ACC112 (cell line): ENCODE data around the gene ALPK1.

ENCODE experiments used
- H2AFZ ChIP-seq: fragments of 200-600 bp; sonication (generic); one replicate; pipeline ENCODE4 v1.6.0; 2017; ENCODE audit warnings: antibody characterized with exemption, low read length; ENCODE audit not compliant: unreplicated experiment
- H3K27ac ChIP-seq: fragments of 200-600 bp; sonication (generic); 2 replicates; pipeline ENCODE4 v1.5.1; 2014; ENCODE audit warnings: low read depth, mild to moderate bottlenecking, antibody characterized with exemption, low read length, moderate library complexity
- H3K27me3 ChIP-seq: fragments of 200-600 bp; sonication (generic); 2 replicates; pipeline ENCODE4 v1.6.1; 2014; ENCODE audit warnings: mild to moderate bottlenecking, antibody characterized with exemption, low read length, moderate library complexity, mixed read lengths; ENCODE audit not compliant: insufficient read depth
- H3K36me3 ChIP-seq: fragments of 200-600 bp; sonication (generic); 2 replicates; pipeline ENCODE4 v1.6.1; 2016; ENCODE audit warnings: mild to moderate bottlenecking, antibody characterized with exemption, low read length, moderate library complexity, mixed read lengths; ENCODE audit not compliant: insufficient read depth
- H3K4me1 ChIP-seq: fragments of 200-600 bp; sonication (generic); one replicate; pipeline ENCODE4 v1.6.1; 2016; ENCODE audit warnings: low read length, mixed read lengths; ENCODE audit not compliant: insufficient read depth, unreplicated experiment, control insufficient read depth
- H3K4me3 ChIP-seq: fragments of 200-600 bp; sonication (generic); 2 replicates; pipeline ENCODE4 v1.5.1; 2014; ENCODE audit warnings: mild to moderate bottlenecking, low read depth, low read length
- H3K79me2 ChIP-seq: fragments of 200-600 bp; sonication (generic); one replicate; pipeline ENCODE4 v1.6.0; 2016; ENCODE audit warnings: low read length; ENCODE audit not compliant: control insufficient read depth, unreplicated experiment, insufficient read depth

Gene ALPK1

GRCh38 chr4:112329672-112330375 lies 32.7 kb downstream of the ALPK1 start:
- no peaks in the 10 kb centered on the region for H3K36me3 ChIP-seq
- no peaks in the 10 kb centered on the region for H3K79me2 ChIP-seq
- no peak overlapping the region for H3K27ac ChIP-seq
- H3K4me1 ChIP-seq, result no peaks in the 10 kb centered on the region
- no peak overlapping the region for H3K4me3 ChIP-seq
- no peaks in the 10 kb centered on the region for H3K27me3 ChIP-seq
- H2AFZ ChIP-seq, result no peak overlapping the region

DNA sequence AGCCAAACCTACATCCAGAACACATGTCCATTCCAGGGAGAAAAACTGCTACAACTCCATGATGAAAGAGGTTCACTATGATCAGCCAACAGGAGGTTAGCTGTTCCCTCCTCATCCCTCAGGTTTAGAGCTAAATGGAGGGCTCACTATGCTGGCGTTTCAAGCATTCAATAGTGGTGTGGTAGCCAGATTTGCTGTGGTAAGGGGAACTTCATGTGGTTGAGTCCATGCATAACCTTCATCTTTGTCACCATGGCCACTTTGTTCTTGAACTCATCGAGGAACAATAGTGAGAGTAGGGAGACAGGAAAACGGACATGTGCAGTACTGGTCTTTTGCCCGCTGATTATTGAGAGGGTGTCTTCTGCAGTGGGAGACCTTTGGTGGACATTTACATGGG lies 33.8 kb downstream of the ALPK1 start:
- Histone ChIP-seq H3K4me1 (no peaks in the 10 kb centered on the region), H3K4me3 (no peak overlapping the region), H3K27me3 (no peaks in the 10 kb centered on the region), H3K27ac (no peak overlapping the region), H3K79me2 (no peaks in the 10 kb centered on the region), H2AFZ (no peak overlapping the region), H3K36me3 (no peaks in the 10 kb centered on the region)

DNA sequence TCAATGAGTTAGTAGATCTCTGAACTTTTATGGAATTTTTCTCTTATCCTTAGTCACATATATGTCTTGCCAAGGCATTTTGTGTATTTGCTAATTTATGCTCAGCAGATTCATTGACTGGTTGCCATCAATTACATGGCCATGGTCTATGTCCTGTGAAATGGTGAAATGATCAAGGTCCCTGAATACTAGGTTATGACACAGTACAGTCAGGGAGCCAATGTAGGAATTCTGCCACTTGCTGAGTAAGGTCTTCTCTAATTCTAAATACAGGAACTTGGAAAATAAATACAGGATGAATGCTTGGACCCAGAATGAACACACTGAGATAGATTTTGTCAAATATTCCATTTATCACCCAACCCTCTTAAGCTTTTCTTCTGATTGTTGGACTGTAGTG lies 35.2 kb downstream of the ALPK1 start:
- H3K36me3 ChIP-seq, result no peaks in the 10 kb centered on the region
- no peak overlapping the region for H3K27ac ChIP-seq
- no peak overlapping the region for H2AFZ ChIP-seq
- H3K79me2 ChIP-seq, result no peaks in the 10 kb centered on the region
- no peaks in the 10 kb centered on the region for H3K4me1 ChIP-seq
- H3K4me3 ChIP-seq, result no peak overlapping the region
- H3K27me3 ChIP-seq, result no peaks in the 10 kb centered on the region

DNA sequence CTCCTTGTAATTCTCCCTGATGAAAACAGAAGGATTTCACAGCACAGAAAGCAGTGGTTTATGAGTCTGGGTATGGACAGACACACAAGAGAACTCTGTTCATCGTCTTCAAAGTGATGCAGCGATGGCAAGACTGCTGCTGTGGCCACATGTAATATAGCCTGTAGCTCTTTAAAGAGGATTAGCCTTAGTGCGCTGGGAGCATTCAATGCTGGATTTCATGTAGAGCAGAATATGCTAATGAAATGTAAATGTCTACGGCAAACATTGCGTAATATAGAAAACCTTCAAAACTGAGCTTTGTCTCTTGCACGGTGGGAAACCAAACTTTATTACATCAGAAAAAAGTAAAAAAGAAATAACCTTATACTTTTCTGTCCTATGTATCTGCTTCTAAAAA lies 42.9 kb downstream of the ALPK1 start:
- Histone ChIP-seq H3K4me3 (no peak overlapping the region), H2AFZ (no peak overlapping the region), H3K27ac (no peak overlapping the region), H3K27me3 (no peaks in the 10 kb centered on the region), H3K36me3 (no peaks in the 10 kb centered on the region; the same call in 1 of the 2 replicates), H3K79me2 (no peaks in the 10 kb centered on the region), H3K4me1 (no peaks in the 10 kb centered on the region)

- H3K79me2 ChIP-seq, result no peaks in the 10 kb centered on the region
- H3K27ac ChIP-seq, result no peak overlapping the region
- H2AFZ ChIP-seq, result no peak overlapping the region
- no peaks in the 10 kb centered on the region for H3K4me1 ChIP-seq
- H3K4me3 ChIP-seq, result no peak overlapping the region
- no peaks in the 10 kb centered on the region; the same call in 1 of the 2 replicates for H3K36me3 ChIP-seq
- no peaks in the 10 kb centered on the region for H3K27me3 ChIP-seq
These were observed 43.9 kb downstream of the ALPK1 start for GRCh38 chr4:112341033-112341432.

GRCh38 chr4:112343330-112344080 lies 46.3 kb downstream of the ALPK1 start:
- H3K79me2 ChIP-seq, result no peaks in the 10 kb centered on the region
- no peaks in the 10 kb centered on the region for H3K27me3 ChIP-seq
- no peak overlapping the region for H2AFZ ChIP-seq

DNA sequence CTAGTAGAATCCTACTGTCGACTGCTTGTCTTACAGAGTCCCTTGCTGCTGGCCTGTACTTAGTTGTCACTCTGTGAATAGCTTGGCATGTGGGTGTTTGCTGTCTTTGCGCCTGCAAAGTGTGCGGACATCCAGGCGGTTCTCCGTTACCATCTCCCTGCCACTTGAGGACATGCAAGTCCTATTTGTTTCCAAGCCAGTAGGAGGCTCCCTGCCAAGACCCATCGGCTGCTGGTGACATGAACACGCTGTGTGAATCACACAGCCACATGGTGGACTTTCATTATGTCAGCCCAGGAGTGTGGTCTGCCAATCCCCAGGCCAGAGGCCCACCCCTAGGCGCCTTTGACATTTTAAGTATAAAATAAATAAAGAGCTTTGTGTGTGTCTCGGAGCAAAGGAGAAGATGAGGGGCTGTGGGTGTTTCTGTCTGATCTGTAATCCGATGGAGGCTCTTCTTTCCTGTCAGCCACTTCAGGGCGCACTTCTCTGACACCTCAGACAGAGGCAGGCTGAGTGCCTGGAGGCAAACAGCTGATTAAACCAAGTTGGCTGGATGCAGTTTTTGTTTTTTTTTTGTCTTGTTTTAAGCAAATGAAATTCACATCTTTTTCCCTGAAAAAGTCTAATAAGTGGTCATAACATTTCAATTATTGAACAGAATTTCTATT lies 51.5 kb downstream of the ALPK1 start:
- H3K4me1 ChIP-seq, result no peaks in the 10 kb centered on the region
- no peak overlapping the region for H3K27ac ChIP-seq
- H3K36me3 ChIP-seq, result no peaks in the 10 kb centered on the region
- no peak overlapping the region for H2AFZ ChIP-seq
- H3K4me3 ChIP-seq, result no peak overlapping the region
- no peaks in the 10 kb centered on the region for H3K79me2 ChIP-seq
- H3K27me3 ChIP-seq, result no peaks in the 10 kb centered on the region

More at GRCh38 chr4:112343330-112344080, 46.3 kb downstream of the ALPK1 start:
- H3K4me3 ChIP-seq, result no peak overlapping the region
- H3K27ac ChIP-seq, result no peak overlapping the region
- H3K4me1 ChIP-seq, result no peaks in the 10 kb centered on the region
- H3K36me3 ChIP-seq, result no peaks in the 10 kb centered on the region; the same call in 1 of the 2 replicates

DNA sequence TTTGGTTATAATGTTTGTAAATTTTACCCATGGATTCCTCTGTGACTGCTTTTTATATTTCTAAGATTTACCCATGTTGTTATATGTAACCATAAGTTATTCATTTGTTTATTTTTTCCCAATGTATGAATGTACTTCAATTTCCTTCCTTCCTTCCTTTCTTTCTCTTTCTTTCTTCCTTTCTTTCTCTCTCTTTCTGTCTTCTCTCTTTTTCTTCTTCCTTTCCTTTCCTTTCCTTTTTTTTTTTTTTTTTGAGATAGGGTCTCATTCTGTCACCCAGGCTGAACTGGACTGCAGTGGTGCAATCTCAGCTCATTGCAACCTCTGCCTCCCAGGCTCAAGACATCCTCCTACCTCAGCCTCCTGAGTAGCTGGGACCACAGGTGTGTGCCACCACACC lies 55.6 kb downstream of the ALPK1 start:
- Histone ChIP-seq H3K79me2 (no peaks in the 10 kb centered on the region), H3K4me3 (no peak overlapping the region), H2AFZ (no peak overlapping the region), H3K27me3 (no peaks in the 10 kb centered on the region), H3K4me1 (no peaks in the 10 kb centered on the region), H3K36me3 (no peaks in the 10 kb centered on the region), H3K27ac (no peak overlapping the region)

- Histone ChIP-seq H3K36me3 (no peaks in the 10 kb centered on the region), H2AFZ (no peak overlapping the region), H3K27me3 (no peaks in the 10 kb centered on the region), H3K27ac (no peak overlapping the region), H3K4me3 (no peak overlapping the region), H3K4me1 (no peaks in the 10 kb centered on the region), H3K79me2 (no peaks in the 10 kb centered on the region)
These were observed 58.5 kb downstream of the ALPK1 start for GRCh38 chr4:112355662-112356061.

DNA sequence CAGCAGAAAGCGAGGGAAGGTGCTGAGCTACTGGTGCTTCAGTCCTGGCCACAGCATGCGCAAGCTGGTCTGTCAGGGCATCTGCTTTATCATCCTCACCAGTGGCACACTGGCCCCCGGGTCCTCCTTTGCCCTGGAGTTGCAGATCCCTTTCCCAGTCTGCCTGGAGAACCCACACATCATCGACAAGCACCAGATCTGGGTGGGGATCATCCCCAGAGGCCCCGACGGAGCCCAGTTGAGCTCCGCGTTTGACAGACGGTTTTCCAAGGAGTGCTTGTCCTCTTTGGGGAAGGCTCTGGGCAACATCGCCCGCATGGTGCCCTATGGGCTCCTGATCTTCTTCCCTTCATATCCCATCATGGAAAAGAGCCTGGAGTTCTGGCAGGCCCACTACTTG lies 60.3 kb downstream of the ALPK1 start:
- Histone ChIP-seq H3K36me3 (no peaks in the 10 kb centered on the region), H3K27me3 (no peaks in the 10 kb centered on the region)

More for the DNA sequence above, 60.3 kb downstream of the ALPK1 start:
- H2AFZ ChIP-seq, result no peak overlapping the region
- H3K4me1 ChIP-seq, result no peaks in the 10 kb centered on the region
- no peak overlapping the region for H3K27ac ChIP-seq
- H3K4me3 ChIP-seq, result no peak overlapping the region
- no peaks in the 10 kb centered on the region for H3K79me2 ChIP-seq
